B cell (primary cell): ENCODE measurements around the gene UACA.

ENCODE experiments used
- EZH2 ChIP-seq: IDR thresholded peaks from 2 replicates; pipeline ENCODE4 v1.6.1; 2012; ENCODE audit warnings: borderline replicate concordance, low read depth, mild to moderate bottlenecking, moderate library complexity, low read length; ENCODE audit not compliant: insufficient read depth, poor library complexity, severe bottlenecking
- TF ChIP-seq, protein P1 (sequence below): fragments of 200-600 bp; IDR thresholded peaks from one replicate; pipeline ENCODE4 v1.8.0; 2022; ENCODE audit warnings: antibody characterized with exemption, mild to moderate bottlenecking

DNA sequence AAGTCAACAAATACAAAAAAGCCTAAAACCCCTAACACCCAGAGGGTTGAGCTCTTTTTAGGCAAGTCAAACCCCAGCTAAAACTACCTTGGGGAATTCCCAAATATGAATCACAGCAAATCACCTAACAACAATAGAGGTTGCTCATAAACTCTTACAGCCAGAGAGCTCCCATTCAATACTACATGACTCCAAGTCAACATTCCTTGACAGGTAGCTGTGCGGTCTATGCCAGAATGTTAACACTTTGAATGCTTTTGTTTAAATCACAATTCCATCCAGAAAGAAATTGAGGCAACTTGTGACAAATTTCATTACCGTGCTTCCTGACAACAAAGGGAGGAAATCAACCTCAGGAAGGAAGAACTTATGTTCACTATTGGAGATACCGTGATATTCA is 7.5 kb upstream of the UACA start:
- no peak for TF ChIP-seq EZH2
- TF ChIP-seq, protein P1, sequence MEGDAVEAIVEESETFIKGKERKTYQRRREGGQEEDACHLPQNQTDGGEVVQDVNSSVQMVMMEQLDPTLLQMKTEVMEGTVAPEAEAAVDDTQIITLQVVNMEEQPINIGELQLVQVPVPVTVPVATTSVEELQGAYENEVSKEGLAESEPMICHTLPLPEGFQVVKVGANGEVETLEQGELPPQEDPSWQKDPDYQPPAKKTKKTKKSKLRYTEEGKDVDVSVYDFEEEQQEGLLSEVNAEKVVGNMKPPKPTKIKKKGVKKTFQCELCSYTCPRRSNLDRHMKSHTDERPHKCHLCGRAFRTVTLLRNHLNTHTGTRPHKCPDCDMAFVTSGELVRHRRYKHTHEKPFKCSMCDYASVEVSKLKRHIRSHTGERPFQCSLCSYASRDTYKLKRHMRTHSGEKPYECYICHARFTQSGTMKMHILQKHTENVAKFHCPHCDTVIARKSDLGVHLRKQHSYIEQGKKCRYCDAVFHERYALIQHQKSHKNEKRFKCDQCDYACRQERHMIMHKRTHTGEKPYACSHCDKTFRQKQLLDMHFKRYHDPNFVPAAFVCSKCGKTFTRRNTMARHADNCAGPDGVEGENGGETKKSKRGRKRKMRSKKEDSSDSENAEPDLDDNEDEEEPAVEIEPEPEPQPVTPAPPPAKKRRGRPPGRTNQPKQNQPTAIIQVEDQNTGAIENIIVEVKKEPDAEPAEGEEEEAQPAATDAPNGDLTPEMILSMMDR, result no peak
